ENCODE results near the gene TGFA.

DNA sequence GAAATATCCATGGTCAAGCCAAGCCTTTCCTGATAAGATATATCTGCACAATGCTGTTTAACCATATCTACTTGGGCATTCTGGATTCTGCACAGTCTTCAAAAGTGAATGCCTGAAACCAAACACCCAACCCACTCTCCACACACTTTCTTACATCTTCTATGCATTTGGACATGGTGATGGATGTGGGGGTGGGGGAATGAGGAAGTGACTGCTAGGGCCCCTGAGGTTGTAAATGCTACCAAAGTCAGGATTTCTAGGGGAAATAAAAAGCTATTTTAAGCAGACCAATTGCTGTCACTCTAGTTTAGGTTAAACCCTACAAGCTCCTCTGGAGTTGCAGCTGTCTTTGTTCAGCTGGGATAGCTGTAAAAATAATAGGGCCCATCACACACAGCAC is 26.7 kb upstream of the TGFA start:
- TF ChIP-seq LEF1 (IDR thresholded peaks at IDR 0.05; ENCODE audit: borderline replicate concordance) (no peak), FOXK2 (IDR thresholded peaks at IDR 0.05) (no peak), FOXM1 (IDR thresholded peaks at IDR 0.05; ENCODE audit: borderline replicate concordance) (no peak), SUZ12 (IDR thresholded peaks at IDR 0.05) (no peak), SP1 (IDR thresholded peaks at IDR 0.05) (no peak), BHLHE40 (IDR thresholded peaks at IDR 0.05; ENCODE audit: borderline replicate concordance) (no peak)
- TF ChIP-seq, protein P1, sequence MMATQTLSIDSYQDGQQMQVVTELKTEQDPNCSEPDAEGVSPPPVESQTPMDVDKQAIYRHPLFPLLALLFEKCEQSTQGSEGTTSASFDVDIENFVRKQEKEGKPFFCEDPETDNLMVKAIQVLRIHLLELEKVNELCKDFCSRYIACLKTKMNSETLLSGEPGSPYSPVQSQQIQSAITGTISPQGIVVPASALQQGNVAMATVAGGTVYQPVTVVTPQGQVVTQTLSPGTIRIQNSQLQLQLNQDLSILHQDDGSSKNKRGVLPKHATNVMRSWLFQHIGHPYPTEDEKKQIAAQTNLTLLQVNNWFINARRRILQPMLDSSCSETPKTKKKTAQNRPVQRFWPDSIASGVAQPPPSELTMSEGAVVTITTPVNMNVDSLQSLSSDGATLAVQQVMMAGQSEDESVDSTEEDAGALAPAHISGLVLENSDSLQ (IDR thresholded peaks at IDR 0.05), result no peak

Measured in HEK293T (cell line).